Posterior cingulate gyrus (tissue), 11 donors: ENCODE data around the gene ZNF451.

ENCODE experiments used
- DNase-seq, 10 donors: peaks; one replicate each; pipeline versions ENCODE4 v3.0.0 to v3.0.0-alpha.2; 2020 to 2021; ENCODE audit warnings: mixed read lengths in 3 of 10
- intact Hi-C: fragments of 100-400 bp; cut with DNase I; formaldehyde crosslinking; loops from one replicate; pipeline ENCODE4 v1.15.1; 2023

Gene ZNF451

GRCh38 chr6:57147401-57147800, 57.4 kb downstream of the ZNF451 start:
- intact Hi-C loops, result no loop called here
- DNase-seq, result no peak

- intact Hi-C loops, result no loop called here
- DNase-seq, result no peak
These were observed 58.2 kb downstream of the ZNF451 start for GRCh38 chr6:57147955-57148858.

GRCh38 chr6:57158658-57159057, 68.7 kb downstream of the ZNF451 start:
- intact Hi-C loops, result no loop called here
- DNase-seq, result no peak

GRCh38 chr6:57159127-57159526, 69.1 kb downstream of the ZNF451 start:
- intact Hi-C loops, result no loop called here
- no peak for DNase-seq

- intact Hi-C loops, result no loop called here
- DNase-seq, result no peak
These were observed 72.0 kb downstream of the ZNF451 start for GRCh38 chr6:57162028-57162427.

- no peak for DNase-seq
- intact Hi-C loops, result no loop called here
These were observed 72.5 kb downstream of the ZNF451 start for GRCh38 chr6:57162516-57162915.

GRCh38 chr6:57163956-57164355, 74.0 kb downstream of the ZNF451 start:
- DNase-seq, result no peak

GRCh38 chr6:57165080-57165479, 75.1 kb downstream of the ZNF451 start:
- DNase-seq, result no peak
- intact Hi-C loops, result no loop called here

More at GRCh38 chr6:57163956-57164355, 74.0 kb downstream of the ZNF451 start:
- intact Hi-C loops, result no loop called here

- DNase-seq, result peak; percentile 58 to 97 (median 76)
- intact Hi-C loops, result loop anchor here (2.0 to 5.0 kb wide), 2 partner anchors 80 to 126 kb away; partner anchors contain the start of genes KIAA1586 and ZNF451
These were observed 82.4 kb downstream of the ZNF451 start, which contains the start of gene BAG2 for GRCh38 chr6:57172136-57173055. BAG2 (plus strand) TSS chr6:57172326; CDS start chr6:57172698, 372 bp downstream.

GRCh38 chr6:57173056-57173885, 83.3 kb downstream of the ZNF451 start:
- intact Hi-C loops, result loop anchor here (2.0 to 5.0 kb wide), 2 partner anchors 81 to 126 kb away; partner anchors contain the start of genes KIAA1586 and ZNF451
- no peak for DNase-seq

GRCh38 chr6:57173886-57174510, 84.0 kb downstream of the ZNF451 start:
- no peak for DNase-seq
- intact Hi-C loops, result loop anchor here (2.0 to 5.0 kb wide), 2 partner anchors 82 to 127 kb away; partner anchors contain the start of genes KIAA1586 and ZNF451

GRCh38 chr6:57174511-57174907, 84.5 kb downstream of the ZNF451 start:
- intact Hi-C loops, result loop anchor here (5.0 kb wide), 1 partner anchor 82 kb away; the partner anchor contains the start of gene ZNF451
- no peak for DNase-seq

- intact Hi-C loops, result no loop called here
- DNase-seq, result no peak
These were observed 87.7 kb downstream of the ZNF451 start for GRCh38 chr6:57177545-57178265.

GRCh38 chr6:57180596-57180995, 90.6 kb downstream of the ZNF451 start:
- DNase-seq, result no peak
- intact Hi-C loops, result loop anchor here (5.0 kb wide), 1 partner anchor 42 kb away; the partner anchor contains the start of gene RAB23

GRCh38 chr6:57182017-57182432, 92.0 kb downstream of the ZNF451 start:
- intact Hi-C loops, result loop anchor here (5.0 kb wide), 1 partner anchor 40 kb away; the partner anchor contains the start of gene RAB23
- DNase-seq, result no peak

GRCh38 chr6:57183336-57183735, 93.3 kb downstream of the ZNF451 start:
- DNase-seq, result no peak
- intact Hi-C loops, result loop anchor here (5.0 kb wide), 1 partner anchor 39 kb away; the partner anchor contains the start of gene RAB23

- intact Hi-C loops, result loop anchor here (10.0 kb wide), 1 partner anchor 125 kb away; the partner anchor contains the start of gene PRIM2
- no peak for DNase-seq
These were observed 100.2 kb downstream of the ZNF451 start for GRCh38 chr6:57190140-57190539.

- DNase-seq, result no peak
- intact Hi-C loops, result loop anchor here (10.0 kb wide), 1 partner anchor 122 kb away; the partner anchor contains the start of gene PRIM2
These were observed 103.2 kb downstream of the ZNF451 start for GRCh38 chr6:57193177-57193576.
